HG02571 (cell line): ENCODE data around the gene MEF2D.

ENCODE experiments used
- ATAC-seq: cut with Tn5 transposase; IDR thresholded peaks from one replicate; pipeline ENCODE4 v1.9.1; 2021; ENCODE audit warnings: mild to moderate bottlenecking, moderate library complexity; ENCODE audit not compliant: unreplicated experiment

MEF2D gene

GRCh38 chr1:156430866-156431265 is 69.7 kb downstream of the MEF2D start:
- no peak for ATAC-seq

- no peak for ATAC-seq
These were observed 70.3 kb downstream of the MEF2D start for GRCh38 chr1:156430303-156430702.

- no peak for ATAC-seq
These were observed 71.1 kb downstream of the MEF2D start for GRCh38 chr1:156429313-156430060.

DNA sequence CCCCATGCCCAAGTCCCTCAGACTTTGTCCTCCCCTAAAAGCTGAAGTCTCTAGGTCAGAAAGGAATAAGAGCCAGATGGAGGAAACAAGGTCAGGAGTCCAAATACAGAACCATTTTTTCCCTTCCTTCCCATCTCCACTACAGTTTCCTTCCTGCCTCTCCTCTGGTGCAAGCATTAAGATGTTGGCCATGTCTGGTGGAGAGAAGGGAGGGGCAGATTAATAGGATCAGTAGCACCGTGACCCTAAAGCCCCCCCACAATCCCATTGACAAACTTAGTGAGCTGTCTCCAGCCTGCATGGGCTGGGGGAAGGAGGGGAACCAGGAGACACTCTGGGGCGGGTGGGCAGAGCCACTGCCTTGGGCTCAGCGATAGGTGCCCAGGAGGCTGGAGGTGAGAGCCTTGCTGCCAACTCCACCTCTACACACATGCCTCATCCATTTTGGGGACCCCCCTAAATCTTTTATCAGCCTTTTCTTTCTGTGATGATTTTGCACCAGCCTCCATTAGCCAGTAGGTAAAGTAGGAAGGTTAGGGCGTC is 71.8 kb downstream of the MEF2D start:
- no peak for ATAC-seq

DNA sequence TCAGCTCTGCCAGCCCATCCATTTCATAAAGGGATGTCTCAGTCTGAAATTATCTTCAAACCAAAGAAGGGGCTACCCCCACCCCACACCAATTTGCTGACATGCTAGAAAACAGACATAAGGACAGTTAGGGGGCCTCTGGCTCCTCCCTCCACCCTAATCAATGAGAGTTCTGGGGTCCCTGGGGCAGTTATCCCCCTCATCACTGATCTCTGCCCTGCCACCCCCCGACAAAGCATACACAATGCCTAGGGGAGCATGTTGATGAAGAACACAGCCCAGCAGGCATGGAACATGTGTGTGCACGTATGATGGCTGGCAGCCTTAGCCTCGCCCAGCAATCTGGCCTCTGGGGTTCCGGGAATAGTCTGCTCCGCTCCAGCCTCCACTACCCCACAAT is 72.6 kb downstream of the MEF2D start:
- ATAC-seq, result no peak

DNA sequence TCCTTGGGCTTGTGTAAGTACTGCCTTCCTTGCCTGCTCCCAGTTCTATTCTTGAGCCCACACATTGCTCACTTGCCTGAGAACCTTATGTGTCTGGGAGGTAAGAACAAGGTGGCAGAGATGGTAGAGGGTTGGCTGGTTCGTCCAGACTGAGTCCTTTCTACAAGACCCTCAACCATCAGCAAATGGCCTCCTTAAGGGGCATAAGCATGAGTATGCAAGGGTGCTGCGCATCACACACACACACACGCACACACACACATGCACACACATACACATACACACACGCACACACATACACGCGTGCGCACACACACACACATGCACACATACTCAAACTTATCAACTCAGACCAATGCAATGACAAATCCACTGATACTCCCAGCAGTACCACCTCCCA is 74.6 kb downstream of the MEF2D start:
- ATAC-seq, result no peak

DNA sequence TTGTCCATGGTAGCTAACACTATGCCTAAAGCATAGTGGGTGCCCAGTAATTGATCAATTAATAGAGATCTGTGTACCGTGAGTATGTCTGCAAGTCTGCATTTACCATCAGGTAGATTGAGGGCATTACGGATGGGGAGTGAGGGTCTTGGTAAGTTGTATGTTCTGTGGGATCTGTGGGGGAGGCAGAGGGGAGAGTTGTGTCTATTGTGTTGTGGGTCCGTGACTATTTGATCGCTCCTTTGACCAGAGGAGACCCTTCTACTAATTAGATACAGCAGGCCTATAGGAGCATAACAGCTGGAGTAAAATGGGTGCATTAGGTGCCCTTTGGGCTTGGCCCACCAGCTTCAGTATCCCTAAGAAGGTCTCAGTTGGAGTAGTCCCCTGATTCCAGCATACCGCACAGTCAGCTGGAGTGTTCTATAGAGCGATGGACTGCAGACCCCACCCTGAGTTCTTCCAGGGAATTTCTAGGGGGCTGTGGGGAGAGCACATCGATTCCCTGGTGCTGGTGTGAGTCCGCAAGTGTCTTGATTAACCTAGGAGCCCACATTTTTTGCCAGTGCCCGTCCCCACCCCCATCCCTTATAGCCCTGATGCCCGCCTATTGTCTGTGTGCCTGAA is 75.7 kb downstream of the MEF2D start:
- no peak for ATAC-seq

DNA sequence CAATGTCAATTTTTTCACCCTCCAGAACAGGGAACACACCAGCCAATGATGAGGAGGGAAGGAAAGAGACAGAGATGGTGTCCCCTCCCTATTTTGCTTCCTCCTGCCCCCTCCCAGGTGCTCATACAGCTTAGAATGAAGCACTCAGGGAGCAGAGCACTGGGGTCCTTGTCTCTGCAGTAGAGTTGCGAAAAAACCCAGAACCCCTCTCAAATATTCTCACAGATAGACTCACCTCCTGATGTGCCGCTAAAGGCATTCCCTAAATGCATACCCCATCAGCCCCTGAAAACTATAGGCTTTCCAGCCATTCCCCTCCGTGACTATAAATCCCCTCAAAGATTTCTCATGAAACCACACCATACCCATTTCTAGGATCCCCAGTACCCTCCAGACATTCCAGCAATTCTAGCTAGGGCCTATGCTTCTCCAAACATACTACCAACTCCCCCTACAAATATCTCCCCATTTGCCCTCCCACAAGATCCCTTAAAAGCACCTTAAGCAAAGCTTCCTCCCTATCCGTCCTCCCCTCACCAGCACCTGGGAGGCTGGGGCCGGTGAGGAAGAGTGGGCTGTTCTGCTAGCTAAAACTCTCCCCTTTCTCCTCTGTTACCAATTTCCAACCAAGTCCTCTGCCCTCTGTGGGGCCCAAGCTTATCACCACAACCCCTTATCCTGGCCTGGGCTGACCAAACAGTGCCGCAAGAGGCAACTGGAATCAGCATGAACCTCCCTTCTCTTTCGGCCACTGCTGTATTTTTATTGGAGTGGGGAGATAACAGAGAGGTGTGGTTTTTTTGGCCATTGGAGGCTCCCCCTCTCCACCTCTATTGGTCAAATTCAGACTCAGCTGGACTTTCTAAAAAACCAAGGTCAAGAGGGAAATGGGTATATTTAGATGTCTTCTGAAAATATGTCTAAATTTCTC is 76.9 kb downstream of the MEF2D start:
- no peak for ATAC-seq

DNA sequence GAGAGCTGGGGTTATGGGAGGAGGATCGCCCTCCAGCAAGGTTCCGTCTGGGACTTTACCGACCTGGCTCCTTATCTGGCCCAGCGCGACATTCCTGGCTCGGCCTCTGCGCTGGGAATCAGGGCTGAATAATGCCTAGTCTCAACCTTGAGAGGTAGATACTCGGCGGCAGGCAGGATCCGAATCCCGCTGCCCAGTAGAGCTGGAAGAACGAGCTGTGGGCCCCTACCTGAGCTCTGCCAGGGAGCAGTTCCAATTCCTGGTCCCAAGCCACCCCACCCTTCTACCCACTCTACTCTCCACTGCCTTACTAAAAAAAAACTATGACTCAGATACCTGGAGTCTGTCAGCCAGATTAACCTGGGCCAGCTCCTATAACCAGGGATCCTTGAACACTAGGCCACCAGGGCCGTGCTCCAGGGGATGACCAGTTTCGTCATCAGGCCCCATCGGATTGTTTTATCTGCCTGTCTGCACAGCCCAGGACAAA is 77.9 kb downstream of the MEF2D start:
- no peak for ATAC-seq

DNA sequence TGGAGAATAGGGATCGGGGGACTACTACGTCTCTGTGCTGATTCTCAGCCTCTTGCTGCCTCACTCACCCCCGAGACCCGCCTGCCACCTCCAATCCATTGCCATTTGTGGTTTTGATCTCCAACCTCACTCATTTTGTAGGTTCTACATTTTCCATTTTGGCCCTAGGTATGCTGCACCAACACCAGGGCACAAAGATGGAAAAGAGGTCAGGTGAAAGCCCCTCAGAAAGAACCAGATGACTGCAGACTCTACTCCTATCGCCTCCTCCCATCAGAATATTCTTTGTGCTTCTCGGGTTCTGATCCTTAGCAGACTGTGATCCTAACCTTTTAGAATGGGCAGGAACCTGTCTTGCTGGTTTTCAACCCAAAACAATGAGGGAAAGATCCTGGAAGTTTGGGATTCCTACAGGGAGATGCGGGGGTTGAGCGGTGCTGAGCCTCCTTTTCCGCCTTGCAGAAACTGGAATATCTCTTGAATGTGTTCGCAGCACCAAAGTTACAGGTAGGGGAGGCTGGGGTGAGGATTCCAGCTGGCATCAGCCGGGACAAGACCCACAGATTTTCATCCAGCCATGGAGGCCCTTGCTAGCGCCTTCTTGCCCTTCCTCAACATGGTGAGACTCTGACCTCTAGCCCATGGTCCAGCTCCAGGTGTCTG is 78.5 kb downstream of the MEF2D start:
- ATAC-seq, result no peak

DNA sequence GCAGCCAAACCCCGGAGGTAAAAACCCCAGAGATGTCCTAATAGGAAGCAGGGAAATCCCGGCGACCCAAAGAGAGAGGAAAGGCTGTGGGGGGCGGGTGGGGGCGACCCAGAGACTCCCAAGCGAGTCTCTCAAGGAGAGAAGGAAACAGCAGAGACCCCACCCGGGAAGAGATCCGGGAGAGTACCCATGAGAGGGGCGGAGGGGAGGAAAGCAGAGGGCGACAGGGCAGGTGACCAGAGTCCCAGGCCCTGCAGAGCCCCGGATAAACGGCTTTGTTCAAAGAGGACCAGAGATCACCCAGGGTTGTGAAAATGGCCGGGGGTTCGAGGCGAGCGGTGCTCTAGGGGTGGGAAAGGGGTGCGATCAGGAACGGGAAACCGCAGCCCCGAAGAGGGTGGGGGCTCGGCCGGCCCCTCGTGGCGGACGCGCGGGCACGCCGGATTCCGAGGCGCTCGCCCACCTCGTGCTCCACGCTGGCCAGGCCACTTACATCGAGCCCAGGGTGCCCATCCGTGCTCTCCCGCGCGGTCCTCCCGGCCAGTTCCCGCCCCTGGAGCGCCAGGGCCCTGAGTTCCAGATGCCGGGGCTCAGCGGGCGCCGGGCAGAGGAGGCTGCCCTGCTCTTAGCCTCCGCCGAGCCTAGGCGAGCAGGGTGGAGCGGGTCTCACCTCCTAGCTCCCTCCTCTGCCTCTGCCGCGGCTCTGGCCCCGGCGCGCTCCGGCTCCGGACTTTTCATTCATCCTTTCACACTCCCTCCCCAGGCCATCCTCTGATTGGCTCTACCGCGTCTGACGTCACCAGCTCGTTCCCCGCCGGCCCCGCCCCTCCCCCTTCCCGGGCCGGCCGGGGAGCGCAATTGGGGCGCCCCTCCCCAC is 79.3 kb downstream of the MEF2D start:
- ATAC-seq, result peak; percentile 60

DNA sequence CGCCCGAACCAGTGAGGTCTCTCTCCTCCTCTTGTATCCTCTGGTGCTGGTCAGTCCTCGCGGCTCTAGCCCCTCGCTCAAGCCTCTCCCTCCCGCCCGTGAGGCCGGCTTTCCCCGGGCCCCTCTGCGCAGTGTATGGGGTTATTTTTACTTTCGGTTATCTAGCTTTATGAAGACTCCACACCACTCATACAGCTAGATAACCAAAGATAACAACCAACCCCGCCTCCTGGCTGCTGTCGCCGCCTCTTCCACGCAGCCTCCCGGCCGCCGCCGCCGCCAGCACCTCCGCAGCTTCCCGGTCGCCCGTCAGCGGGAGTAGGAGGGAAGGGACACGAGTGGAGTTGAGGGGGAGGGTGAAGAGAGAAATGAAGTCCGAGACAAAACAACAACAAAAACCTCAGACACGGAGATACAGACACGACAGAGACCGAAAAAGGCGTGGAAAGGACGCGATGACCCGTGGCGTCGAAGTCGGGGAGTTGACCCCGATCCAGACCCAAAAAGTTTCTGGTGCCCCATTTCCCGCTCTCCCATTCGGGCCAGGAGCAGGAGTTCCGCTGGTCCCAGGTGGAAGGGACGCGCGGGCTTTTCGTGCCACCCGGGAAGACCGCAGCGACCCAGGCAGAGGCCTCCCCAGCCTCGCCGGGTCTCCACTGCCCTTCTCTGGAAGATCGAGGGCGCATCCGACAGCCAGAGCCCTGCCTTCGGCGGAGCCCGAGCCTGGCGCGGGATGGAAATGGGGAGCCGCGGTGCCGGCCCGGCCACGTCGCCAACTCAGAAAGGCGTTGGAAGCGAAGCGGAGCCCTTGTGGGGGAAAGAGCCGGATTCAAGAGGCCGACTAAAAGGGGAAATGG is 80.1 kb downstream of the MEF2D start:
- ATAC-seq, result no peak

DNA sequence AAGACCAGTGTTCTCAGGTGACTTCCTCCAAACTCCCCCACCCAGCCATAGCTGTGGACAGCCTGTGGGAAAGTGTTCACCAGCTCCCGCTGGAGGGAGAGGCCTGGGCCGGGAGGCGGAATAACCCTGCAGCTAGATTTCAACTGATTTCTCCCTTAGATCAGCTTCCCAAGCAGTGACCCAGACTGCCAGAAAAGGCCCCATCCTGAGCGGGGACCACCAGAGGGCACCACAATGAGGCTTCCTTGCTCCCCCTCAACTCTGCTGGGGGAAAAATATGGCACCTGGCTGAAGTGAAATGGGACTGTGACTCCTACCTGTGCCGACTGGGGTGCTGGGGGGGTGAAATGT is 80.7 kb downstream of the MEF2D start:
- ATAC-seq, result no peak

DNA sequence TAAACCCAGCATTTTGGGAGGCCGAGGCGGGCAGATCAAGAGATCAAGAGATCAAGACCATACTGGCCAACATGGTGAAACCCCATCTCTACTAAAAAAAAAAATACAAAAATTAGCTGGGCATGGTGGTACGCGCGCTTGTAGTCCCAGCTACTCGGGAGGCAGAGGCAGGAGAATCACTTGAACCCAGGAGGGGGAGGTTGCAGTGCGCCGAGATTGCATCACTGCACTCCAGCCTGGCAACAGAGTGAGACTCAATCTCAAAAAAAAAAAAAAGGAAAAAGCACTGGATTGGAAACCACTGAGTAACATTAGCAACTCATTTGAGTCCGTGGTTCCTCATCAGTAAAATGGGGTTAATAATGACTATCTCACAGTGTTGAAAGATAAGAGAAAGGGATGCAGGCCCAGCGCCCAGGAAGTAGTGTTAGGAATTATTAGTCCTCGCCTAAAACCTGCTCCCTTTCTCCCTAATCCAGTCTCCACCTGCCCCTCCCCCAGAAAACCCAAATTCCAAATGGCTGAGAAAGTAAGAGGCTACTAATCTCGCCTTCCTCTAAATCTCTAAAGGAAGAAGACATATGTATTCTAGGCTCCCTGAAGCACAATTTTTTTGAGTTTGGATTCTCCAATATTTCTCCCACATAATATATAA is 82.0 kb downstream of the MEF2D start:
- no peak for ATAC-seq

DNA sequence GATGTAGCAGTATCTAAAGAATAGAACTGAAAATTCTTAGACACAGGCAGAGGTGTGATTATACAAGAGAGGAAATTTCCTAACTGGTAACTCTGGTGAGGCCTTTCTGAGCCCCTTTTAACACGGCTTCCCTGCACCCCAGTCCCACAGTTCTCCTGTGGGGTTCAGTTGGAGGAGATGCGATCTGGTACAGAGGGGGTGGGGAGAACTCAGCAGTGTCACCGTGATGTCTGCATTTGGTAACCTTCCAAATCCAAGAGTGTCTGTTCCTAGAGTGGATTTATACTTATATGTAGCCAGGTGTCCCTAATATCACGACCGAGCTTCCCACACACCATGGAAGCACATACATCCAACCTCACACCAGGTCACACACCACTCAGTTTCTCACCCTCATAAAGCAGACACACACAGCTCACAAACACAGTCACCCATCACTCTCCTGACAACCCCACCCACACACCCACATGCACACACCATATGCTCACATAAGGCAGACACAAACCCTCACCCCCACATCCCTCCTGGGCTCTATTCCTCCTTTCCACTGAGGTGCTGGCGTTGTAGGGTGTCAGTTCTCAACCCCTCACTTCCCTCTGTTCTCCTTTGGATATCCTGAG is 83.1 kb downstream of the MEF2D start:
- no peak for ATAC-seq

DNA sequence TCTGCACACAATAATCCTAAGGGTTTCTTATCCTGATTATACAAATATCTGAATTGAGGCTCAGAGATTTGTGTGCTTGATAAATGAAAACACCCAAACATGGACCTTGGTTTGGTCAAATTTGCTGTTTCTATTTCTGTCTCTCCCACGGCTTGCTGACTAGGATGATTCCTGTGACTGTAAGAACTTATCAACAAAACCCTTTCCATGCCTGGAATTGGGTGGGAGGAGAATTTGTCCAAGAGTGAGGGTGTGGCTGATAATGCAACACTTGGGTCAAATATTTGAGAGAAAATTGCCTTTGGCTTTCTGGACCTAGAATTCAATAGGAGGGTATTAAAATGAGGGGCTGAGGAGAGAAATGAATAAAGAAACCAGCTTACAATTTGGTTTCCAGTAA is 83.6 kb downstream of the MEF2D start:
- no peak for ATAC-seq

DNA sequence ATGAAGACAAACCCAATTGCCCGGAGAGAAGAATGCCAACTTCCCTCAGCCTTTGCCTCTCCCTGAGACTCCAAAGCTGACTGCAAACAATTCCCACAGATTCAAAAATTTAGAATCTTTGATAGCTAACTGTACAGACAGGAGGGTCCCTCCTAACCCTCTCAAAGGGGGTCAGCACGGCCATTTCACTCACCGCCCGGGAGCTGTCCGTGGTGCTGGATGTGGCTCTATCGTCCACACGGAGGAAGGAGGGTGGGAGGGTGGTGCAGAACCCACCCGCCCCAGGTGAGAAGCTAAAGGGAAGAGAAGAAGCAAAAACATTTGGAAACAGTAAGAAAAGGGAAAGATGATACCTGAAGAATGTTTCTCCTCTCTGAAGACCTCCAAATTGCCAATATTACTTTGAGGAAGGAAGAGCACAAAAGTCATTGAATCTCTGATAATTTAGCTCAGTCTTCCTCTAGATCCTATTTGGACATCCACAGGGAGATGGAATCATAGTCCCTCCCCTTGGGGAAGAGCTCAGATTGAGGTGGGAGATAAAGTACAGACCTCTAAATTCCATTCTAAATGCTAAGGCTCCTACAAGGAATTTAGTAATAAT is 86.0 kb downstream of the MEF2D start:
- no peak for ATAC-seq
